Liver (tissue), 9 donors: ENCODE results near the gene TSPAN33. TPM values are rescaled to one million over a fixed set of nuclear protein-coding genes. Genes with fewer than 3 reads are reported as not detected.

Experiments used
- DNase-seq: peaks from one replicate; pipeline ENCODE4 v3.0.0-alpha.2; 2017; ENCODE audit warnings: low spot score
- H3K27ac ChIP-seq, 2 donors: one replicate each; pipeline ENCODE4 v1.7.0; 2013; ENCODE audit warnings: inconsistent platforms in 2 of 2, low read length in 2 of 2, control low read depth in 1 of 2, low read depth in 1 of 2, mild to moderate bottlenecking in 1 of 2
- H3K27me3 ChIP-seq, 4 donors: one replicate each; pipeline versions ENCODE4 v1.6.1 to v1.7.0; 2013; ENCODE audit warnings: low read length in 3 of 4, inconsistent platforms in 1 of 4, mild to moderate bottlenecking in 1 of 4, moderate library complexity in 1 of 4; ENCODE audit not compliant: control insufficient read depth in 4 of 4, insufficient read depth in 4 of 4
- H3K36me3 ChIP-seq, 4 donors: one replicate each; pipeline versions ENCODE4 v1.6.1 to v1.7.0; 2013; ENCODE audit warnings: low read length in 3 of 4, mild to moderate bottlenecking in 3 of 4, low read depth in 1 of 4, moderate library complexity in 1 of 4; ENCODE audit not compliant: control insufficient read depth in 4 of 4, insufficient read depth in 3 of 4
- H3K4me1 ChIP-seq, 4 donors: one replicate each; pipeline versions ENCODE4 v1.6.1 to v1.7.0; 2013; ENCODE audit warnings: low read length in 3 of 4, mild to moderate bottlenecking in 3 of 4, moderate library complexity in 1 of 4; ENCODE audit not compliant: control insufficient read depth in 4 of 4, insufficient read depth in 4 of 4
- H3K4me3 ChIP-seq, 3 donors: one replicate each; pipeline versions ENCODE4 v1.6.1 to v1.7.0; 2013; ENCODE audit warnings: low read length in 3 of 3, control low read depth in 1 of 3, low read depth in 1 of 3, mild to moderate bottlenecking in 1 of 3
- H3K9ac ChIP-seq, 2 donors: one replicate each; pipeline ENCODE4 v1.7.0; 2013; ENCODE audit warnings: low read length in 2 of 2, mild to moderate bottlenecking in 2 of 2, moderate library complexity in 2 of 2, control low read depth in 1 of 2, low read depth in 1 of 2
- H3K9me3 ChIP-seq, 4 donors: one replicate each; pipeline versions ENCODE4 v1.6.1 to v1.7.0; 2013; ENCODE audit warnings: low read length in 3 of 4; ENCODE audit not compliant: control insufficient read depth in 4 of 4
- ATF3 ChIP-seq: IDR thresholded peaks from 2 replicates; pipeline ENCODE4 v1.6.1; 2016; ENCODE audit warnings: antibody characterized with exemption
- EGR1 ChIP-seq, 2 donors: IDR thresholded peaks; 2 replicates each; pipeline ENCODE4 v1.6.1; 2016 to 2018; ENCODE audit warnings: antibody characterized with exemption in 2 of 2, low read depth in 2 of 2
- FOXA1 ChIP-seq: IDR thresholded peaks from 2 replicates; pipeline ENCODE4 v1.6.1; 2016; ENCODE audit warnings: antibody characterized with exemption
- FOXA2 ChIP-seq: IDR thresholded peaks from 2 replicates; pipeline ENCODE4 v1.6.1; 2016; ENCODE audit warnings: antibody characterized with exemption
- HNF4A ChIP-seq, 2 donors: conservative IDR thresholded peaks; 2 replicates each; pipeline ENCODE4 v1.6.1; 2016; ENCODE audit warnings: antibody characterized with exemption in 2 of 2, mild to moderate bottlenecking in 2 of 2
- HNF4G ChIP-seq: IDR thresholded peaks from 2 replicates; pipeline ENCODE4 v1.6.1; 2016; ENCODE audit warnings: antibody characterized with exemption
- JUND ChIP-seq, 2 donors: IDR thresholded peaks; 2 replicates each; pipeline ENCODE4 v1.6.1; 2016; ENCODE audit warnings: antibody characterized with exemption in 2 of 2
- MAX ChIP-seq: IDR thresholded peaks from 2 replicates; pipeline ENCODE4 v1.6.1; 2016; ENCODE audit warnings: antibody characterized with exemption
- NR2F2 ChIP-seq: IDR thresholded peaks from 2 replicates; pipeline ENCODE4 v1.6.1; 2016; ENCODE audit warnings: antibody characterized with exemption
- RAD21 ChIP-seq, 2 donors: IDR thresholded peaks; 2 replicates each; pipeline ENCODE4 v1.6.1; 2016; ENCODE audit warnings: antibody characterized with exemption in 2 of 2, mild to moderate bottlenecking in 2 of 2
- RXRA ChIP-seq, 2 donors: IDR thresholded peaks; 2 replicates each; pipeline ENCODE4 v1.6.1; 2017 to 2018; ENCODE audit warnings: antibody characterized with exemption in 2 of 2, mild to moderate bottlenecking in 1 of 2
- SP1 ChIP-seq: IDR thresholded peaks from 2 replicates; pipeline ENCODE4 v1.6.1; 2018; ENCODE audit warnings: antibody characterized with exemption, mild to moderate bottlenecking
- TAF1 ChIP-seq: conservative IDR thresholded peaks from 2 replicates; pipeline ENCODE4 v1.6.1; 2016; ENCODE audit warnings: antibody characterized with exemption, mild to moderate bottlenecking
- YY1 ChIP-seq: IDR thresholded peaks from 2 replicates; pipeline ENCODE4 v1.6.1; 2016; ENCODE audit warnings: antibody characterized with exemption, mild to moderate bottlenecking
- WGBS: extraction: QIAGEN DNeasy Blood & Tissue Kit; methylation state at CpG from one replicate; pipeline ENCODE4 v1.1.7; 2013; 5-methylcytosine and 5-hydroxymethylcytosine counted together
- polyA plus RNA-seq, 2 donors: library from polyadenylated mRNA; stranded (reverse) in 1 of 2; unstranded in 1 of 2; fragments of 200-250 nt in 1 of 2; fragments of >200 nt in 1 of 2; fragmentation: Nextera tagmentation in 1 of 2; extraction: Ambion mirVana in 1 of 2; gene quantifications; one replicate each; pipeline versions ENCODE4 v1.2.1 to v1.2.3, GENCODE V29; 2013 to 2015
- total RNA-seq, 2 donors: library from RNA; depleted of rRNA; stranded (reverse); fragments of >200 nt; gene quantifications; one replicate each; pipeline ENCODE4 v1.2.3, GENCODE V29; 2014
- TF ChIP-seq, protein P1 (sequence below): fragments of 150-350 bp; IDR thresholded peaks from 2 replicates; pipeline ENCODE4 v1.5.1; 2017; ENCODE audit warnings: improper control_type of control experiment, low read depth, low read length; ENCODE audit not compliant: missing input control
- TF ChIP-seq, protein P2 (sequence below): IDR thresholded peaks from 2 replicates; pipeline ENCODE4 v1.6.1; 2016; ENCODE audit warnings: antibody characterized with exemption
- donor health status: healthy.
- donor health status: healthy.
- donor health status: healthy.
- donor health status: healthy.
- donor health status: healthy.

The TSPAN33 gene
- total and polyA plus RNA-seq, 4 donors, result 13.4 to 29.3 (median 20.4) TPM

DNA sequence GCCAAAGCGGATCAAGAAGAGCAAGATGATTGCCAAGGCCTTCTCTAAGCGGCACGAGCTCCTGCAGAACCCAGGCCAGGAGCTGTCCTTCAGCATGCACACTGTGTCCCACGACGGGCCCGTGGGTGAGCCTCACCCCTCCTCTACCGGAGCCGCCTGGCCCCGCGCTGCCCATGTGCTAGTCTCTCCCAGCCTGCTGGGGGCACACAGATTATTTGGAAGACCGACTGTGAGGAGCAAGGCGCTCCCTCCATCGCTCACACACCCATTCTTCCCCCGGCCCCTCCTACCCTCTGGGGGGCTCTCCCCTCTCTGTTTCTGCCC lies 66.4 kb downstream of the TSPAN33 start:
- H3K4me1 ChIP-seq, result peaks cover 5 to 39% (median 32%) of the 10 kb centered on the region in 4 donors
- H3K4me3 ChIP-seq, result no peak overlapping the region
- peaks cover 4 to 8% (median 5%) of the 10 kb centered on the region in 4 donors for H3K36me3 ChIP-seq

DNA sequence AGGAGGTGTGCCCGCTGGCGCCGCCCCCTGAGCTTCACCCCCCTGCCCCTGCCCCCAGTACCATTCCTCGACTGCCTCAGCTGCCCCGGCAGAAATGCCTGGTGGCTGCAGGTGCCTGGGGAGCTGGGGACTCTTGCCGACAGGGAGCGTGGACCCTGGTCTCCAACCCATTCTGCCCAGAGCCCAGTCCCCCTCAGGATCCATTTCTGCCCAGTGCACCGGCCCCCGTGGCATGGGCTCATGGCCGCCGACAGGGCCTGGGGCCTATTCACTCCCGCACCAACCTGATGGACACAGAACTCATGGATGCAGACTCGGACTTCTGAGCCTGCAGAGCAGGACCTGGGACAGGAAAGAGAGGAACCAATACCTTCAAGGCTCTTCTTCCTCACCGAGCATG lies 67.6 kb downstream of the TSPAN33 start:
- Histone ChIP-seq H3K36me3 (peaks cover 4 to 8% (median 5%) of the 10 kb centered on the region in 4 donors), H3K4me3 (no peak overlapping the region), H3K9ac (no peak overlapping the region), H3K9me3 (no peaks in the 10 kb centered on the region), H3K27ac (no peak overlapping the region), H3K4me1 (peaks cover 5 to 29% (median 25%) of the 10 kb centered on the region in 4 donors), H3K27me3 (no peaks in the 10 kb centered on the region)
- 94% methylated on average over 14 of the region's 14 CpGs for WGBS
- TF ChIP-seq FOXA2, result no peak
- no peak for TF ChIP-seq ATF3
- TF ChIP-seq FOXA1, result no peak
- TF ChIP-seq, protein P1, sequence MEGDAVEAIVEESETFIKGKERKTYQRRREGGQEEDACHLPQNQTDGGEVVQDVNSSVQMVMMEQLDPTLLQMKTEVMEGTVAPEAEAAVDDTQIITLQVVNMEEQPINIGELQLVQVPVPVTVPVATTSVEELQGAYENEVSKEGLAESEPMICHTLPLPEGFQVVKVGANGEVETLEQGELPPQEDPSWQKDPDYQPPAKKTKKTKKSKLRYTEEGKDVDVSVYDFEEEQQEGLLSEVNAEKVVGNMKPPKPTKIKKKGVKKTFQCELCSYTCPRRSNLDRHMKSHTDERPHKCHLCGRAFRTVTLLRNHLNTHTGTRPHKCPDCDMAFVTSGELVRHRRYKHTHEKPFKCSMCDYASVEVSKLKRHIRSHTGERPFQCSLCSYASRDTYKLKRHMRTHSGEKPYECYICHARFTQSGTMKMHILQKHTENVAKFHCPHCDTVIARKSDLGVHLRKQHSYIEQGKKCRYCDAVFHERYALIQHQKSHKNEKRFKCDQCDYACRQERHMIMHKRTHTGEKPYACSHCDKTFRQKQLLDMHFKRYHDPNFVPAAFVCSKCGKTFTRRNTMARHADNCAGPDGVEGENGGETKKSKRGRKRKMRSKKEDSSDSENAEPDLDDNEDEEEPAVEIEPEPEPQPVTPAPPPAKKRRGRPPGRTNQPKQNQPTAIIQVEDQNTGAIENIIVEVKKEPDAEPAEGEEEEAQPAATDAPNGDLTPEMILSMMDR, result no peak
- no peak for TF ChIP-seq RXRA (IDR thresholded peaks at IDR 0.05)
- no peak for TF ChIP-seq HNF4A (conservative IDR thresholded peaks at IDR 0.05)
- TF ChIP-seq RAD21 (IDR thresholded peaks at IDR 0.05), result no peak
- no peak for TF ChIP-seq SP1
- TF ChIP-seq, protein P2, sequence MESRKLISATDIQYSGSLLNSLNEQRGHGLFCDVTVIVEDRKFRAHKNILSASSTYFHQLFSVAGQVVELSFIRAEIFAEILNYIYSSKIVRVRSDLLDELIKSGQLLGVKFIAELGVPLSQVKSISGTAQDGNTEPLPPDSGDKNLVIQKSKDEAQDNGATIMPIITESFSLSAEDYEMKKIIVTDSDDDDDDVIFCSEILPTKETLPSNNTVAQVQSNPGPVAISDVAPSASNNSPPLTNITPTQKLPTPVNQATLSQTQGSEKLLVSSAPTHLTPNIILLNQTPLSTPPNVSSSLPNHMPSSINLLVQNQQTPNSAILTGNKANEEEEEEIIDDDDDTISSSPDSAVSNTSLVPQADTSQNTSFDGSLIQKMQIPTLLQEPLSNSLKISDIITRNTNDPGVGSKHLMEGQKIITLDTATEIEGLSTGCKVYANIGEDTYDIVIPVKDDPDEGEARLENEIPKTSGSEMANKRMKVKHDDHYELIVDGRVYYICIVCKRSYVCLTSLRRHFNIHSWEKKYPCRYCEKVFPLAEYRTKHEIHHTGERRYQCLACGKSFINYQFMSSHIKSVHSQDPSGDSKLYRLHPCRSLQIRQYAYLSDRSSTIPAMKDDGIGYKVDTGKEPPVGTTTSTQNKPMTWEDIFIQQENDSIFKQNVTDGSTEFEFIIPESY, result no peak
- no peak for TF ChIP-seq TAF1
- no peak for TF ChIP-seq JUND (IDR thresholded peaks at IDR 0.05)
- no peak for TF ChIP-seq NR2F2
- no peak for TF ChIP-seq HNF4G
- TF ChIP-seq EGR1 (IDR thresholded peaks at IDR 0.05; ENCODE audit: low read depth in 2 of 2), result no peak
- TF ChIP-seq MAX, result no peak
- DNase-seq, result no peak

More for the DNA sequence above, 66.4 kb downstream of the TSPAN33 start:
- DNase-seq, result no peak
- no peak for TF ChIP-seq YY1
- TF ChIP-seq, protein P1, result no peak
- no peaks in the 10 kb centered on the region for H3K9me3 ChIP-seq
- no peaks in the 10 kb centered on the region for H3K27me3 ChIP-seq
- WGBS, result 96% methylated on average over 14 of the region's 14 CpGs
- no peak overlapping the region for H3K27ac ChIP-seq
- no peak overlapping the region for H3K9ac ChIP-seq
